Endothelial cell of umbilical vein (primary cell): ENCODE data around the gene MRPL4. TPM values are rescaled to one million over a fixed set of nuclear protein-coding genes. Genes with fewer than 3 reads are reported as not detected.

Source experiments
- BruUV-seq: library from RNA; stranded (reverse); fragments of 400-500 nt; replicated peaks from 2 replicates; lab custom pipeline; 2021; lab: Mats Ljungman, UMichigan
- CTCF ChIA-PET: fragments of 300-600, 350-600 bp; sonication (Branson Sonifier 250); formaldehyde crosslinking; loops from one replicate; lab custom pipeline; 2021; ENCODE audit warnings: antibody characterized with exemption, inconsistent platforms; lab: Charles Lee
- POLR2A ChIA-PET: fragments of 300-600, 350-600 bp; sonication (Branson Sonifier 250); formaldehyde crosslinking; loops from one replicate; lab custom pipeline; 2021; ENCODE audit warnings: antibody characterized with exemption, inconsistent platforms; lab: Charles Lee
- DNase-seq: peaks from one replicate; pipeline ENCODE4 v3.0.0-alpha.2; 2011; ENCODE audit warnings: low read depth, low spot score
- FAIRE-seq: peaks from 2 replicates; lab custom pipeline; 2011; peaks lifted over from hg19 to GRCh38; lab: Jason Lieb, UNC
- H2AFZ ChIP-seq: 2 replicates; pipeline ENCODE4 v1.6.0; 2012; ENCODE audit warnings: low read depth, low read length, control low read depth, inconsistent platforms
- H3K27ac ChIP-seq: 2 replicates; pipeline ENCODE4 v1.5.1; 2011; ENCODE audit warnings: low read depth, mild to moderate bottlenecking, control low read depth, low read length, moderate library complexity; ENCODE audit not compliant: insufficient read depth
- H3K27me3 ChIP-seq, 2 experiments: 2 replicates each; pipeline versions ENCODE4 v1.6.0 to v1.6.1; 2011; ENCODE audit warnings: low read length in 2 of 2, mixed read lengths in 1 of 2; ENCODE audit not compliant: control insufficient read depth in 2 of 2, insufficient read depth in 2 of 2
- H3K36me3 ChIP-seq, 2 experiments: 2 replicates in 1 of 2; 3 replicates in 1 of 2; pipeline ENCODE4 v1.5.1; 2011; ENCODE audit warnings: low read length in 2 of 2, mild to moderate bottlenecking in 1 of 2, moderate library complexity in 1 of 2; ENCODE audit not compliant: control insufficient read depth in 2 of 2, insufficient read depth in 2 of 2; ENCODE audit errors: extremely low read depth in 1 of 2
- H3K4me1 ChIP-seq: 3 replicates; pipeline ENCODE4 v1.5.1; 2011; ENCODE audit warnings: mild to moderate bottlenecking, low read length; ENCODE audit not compliant: control insufficient read depth, insufficient read depth; ENCODE audit errors: extremely low read depth
- H3K4me2 ChIP-seq: 2 replicates; pipeline ENCODE4 v1.6.1; 2011; ENCODE audit warnings: low read length, control low read depth, mixed read lengths; ENCODE audit not compliant: insufficient read depth
- H3K4me3 ChIP-seq, 3 experiments: fragments of 200-600 bp in 1 of 3; sonication (generic), shearing (Covaris generic) in 1 of 3; replicated peaks in 1 of 3; 2 replicates each; pipeline ENCODE4 v1.5.1; 2011 to 2016; ENCODE audit warnings: control low read depth in 3 of 3, low read length in 3 of 3, mild to moderate bottlenecking in 2 of 3, inconsistent platforms in 1 of 3, low read depth in 1 of 3, moderate library complexity in 1 of 3; ENCODE audit not compliant: insufficient read depth in 1 of 3
- H3K79me2 ChIP-seq: 2 replicates; pipeline ENCODE4 v1.6.0; 2012; ENCODE audit warnings: low read length, inconsistent platforms; ENCODE audit not compliant: control insufficient read depth, insufficient read depth
- H3K9ac ChIP-seq: replicated peaks from 2 replicates; pipeline ENCODE3; 2011; ENCODE audit warnings: low read length, control low read depth; ENCODE audit not compliant: insufficient read depth; ENCODE audit errors: extremely low read depth
- H3K9me1 ChIP-seq: replicated peaks from 3 replicates; pipeline ENCODE4 v1.6.0; 2011; ENCODE audit warnings: mild to moderate bottlenecking, low read length; ENCODE audit not compliant: control insufficient read depth, insufficient read depth; ENCODE audit errors: extremely low read depth
- H3K9me3 ChIP-seq: replicated peaks from 2 replicates; pipeline ENCODE4 v1.5.1; 2012; ENCODE audit warnings: low read length, inconsistent platforms; ENCODE audit not compliant: control insufficient read depth, insufficient read depth
- H4K20me1 ChIP-seq: replicated peaks from 2 replicates; pipeline ENCODE3; 2011; ENCODE audit warnings: mild to moderate bottlenecking, low read length; ENCODE audit not compliant: control insufficient read depth, insufficient read depth; ENCODE audit errors: extremely low read depth
- EZH2 ChIP-seq: IDR thresholded peaks from 2 replicates; pipeline ENCODE4 v1.6.1; 2012; ENCODE audit warnings: borderline replicate concordance, low read depth, mild to moderate bottlenecking, moderate library complexity, low read length, inconsistent platforms; ENCODE audit not compliant: severe bottlenecking
- FOS ChIP-seq: IDR thresholded peaks from 2 replicates; pipeline ENCODE4 v1.6.1; 2011; ENCODE audit warnings: mild to moderate bottlenecking, low read length, moderate library complexity, borderline replicate concordance; ENCODE audit not compliant: insufficient read depth
- GATA2 ChIP-seq: IDR thresholded peaks from 2 replicates; pipeline ENCODE4 v1.7.0; 2011; ENCODE audit warnings: low read depth, mild to moderate bottlenecking, moderate library complexity, mixed read lengths, low read length; ENCODE audit not compliant: insufficient read length, insufficient read depth
- JUN ChIP-seq: IDR thresholded peaks from 2 replicates; pipeline ENCODE4 v1.6.1; 2011; ENCODE audit warnings: borderline replicate concordance, low read depth; ENCODE audit not compliant: insufficient read length, insufficient read depth
- MYC ChIP-seq: IDR thresholded peaks from one replicate; pipeline ENCODE4 v1.6.1; 2011; ENCODE audit warnings: mild to moderate bottlenecking, low read depth, low read length
- POLR2A ChIP-seq: IDR thresholded peaks from 2 replicates; pipeline ENCODE4 v1.6.1; 2012; ENCODE audit warnings: low read depth, mild to moderate bottlenecking, control low read depth, low read length
- POLR2AphosphoS5 ChIP-seq: IDR thresholded peaks from 2 replicates; pipeline ENCODE4 v1.6.1; 2012; ENCODE audit warnings: low read depth, mild to moderate bottlenecking, control low read depth, low read length, moderate library complexity; ENCODE audit not compliant: insufficient read depth
- dilution Hi-C: fragments of 300-500 bp; cut with MboI; formaldehyde crosslinking; loops from one replicate; pipeline ENCODE4 v1.15.0; 2019; ENCODE audit warnings: low sequenced_read_pairs; ENCODE audit not compliant: extremely low pct_ligation_motif_present
- intact Hi-C: fragments of 100-400 bp; cut with micrococcal nuclease; formaldehyde crosslinking; loops from one replicate; pipeline ENCODE4 v1.10.0; 2022
- polyA plus RNA-seq, 4 experiments: library from polyadenylated mRNA; depleted of rRNA in 3 of 4; stranded (reverse) in 3 of 4; unstranded in 1 of 4; fragments of >200 nt; gene quantifications; 2 replicates each; pipeline versions ENCODE4 v1.2.1 to v1.2.3, GENCODE V29; 2011 to 2012; ENCODE audit warnings: missing spikeins in 1 of 4
- total RNA-seq: library from RNA; stranded (reverse); gene quantifications from 2 replicates; pipeline ENCODE4 v1.2.3, GENCODE V29; 2021
- TF ChIP-seq, protein P1 (sequence below): IDR thresholded peaks from 2 replicates; pipeline ENCODE4 v1.6.1; 2011; ENCODE audit not compliant: insufficient read depth, insufficient read length
- TF ChIP-seq, protein P2 (sequence below), 2 donors: IDR thresholded peaks; 1 replicate in 1 of 2; 2 replicates in 1 of 2; pipeline ENCODE4 v1.5.1; 2011; ENCODE audit warnings: low read length in 2 of 2, mild to moderate bottlenecking in 2 of 2, moderate library complexity in 2 of 2, control low read depth in 1 of 2, inconsistent platforms in 1 of 2, low read depth in 1 of 2; ENCODE audit not compliant: insufficient read depth in 1 of 2; ENCODE audit errors: extremely low read depth in 1 of 2

Gene MRPL4
- total and polyA plus RNA-seq, 2 donors (not counting 3 experiments of a cell fraction or from before 2014, with no cell fraction given) = 70.4 to 118 TPM

DNA sequence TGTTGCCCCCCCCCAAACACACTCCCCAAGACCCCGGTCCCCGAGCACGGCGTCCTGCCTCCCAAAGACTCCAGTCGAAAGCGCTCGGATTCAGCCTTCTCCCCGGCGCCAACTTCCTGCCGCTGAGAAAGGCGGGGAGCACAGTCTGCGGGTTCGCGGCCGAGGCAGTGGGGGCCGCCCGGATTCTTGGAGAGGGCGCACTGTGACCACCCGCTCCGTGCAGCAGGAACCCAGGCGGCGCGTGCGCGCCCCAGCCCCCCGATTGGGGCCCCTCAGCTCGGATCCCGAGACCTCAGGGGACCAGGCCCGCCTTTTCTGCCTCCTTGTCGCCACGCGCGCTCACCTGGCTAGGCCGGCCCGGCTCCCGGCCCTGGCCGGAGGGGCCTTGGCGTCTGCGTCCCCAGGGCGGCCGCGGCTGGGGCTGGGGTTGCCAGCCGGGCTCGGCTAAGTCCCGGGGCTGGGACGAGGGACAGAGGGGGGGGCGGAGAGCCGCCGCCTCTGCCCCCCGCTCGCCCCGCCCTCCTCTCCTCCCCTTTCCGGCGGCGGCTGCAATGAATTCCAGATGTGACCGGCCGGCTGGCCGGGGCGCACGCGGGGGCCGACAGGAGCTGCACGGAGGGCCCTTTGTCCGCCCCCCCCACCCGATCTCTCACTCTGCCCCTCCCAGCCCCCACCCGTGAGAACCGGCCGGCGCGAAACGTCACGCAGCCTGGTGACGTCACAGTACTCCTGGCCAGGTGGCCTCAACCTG lies 21.0 kb upstream of the MRPL4 start, which contains the start of gene S1PR2:
S1PR2 (minus strand) TSS at position 471 of the 751 bp plus-strand sequence. CDS start 6,426 bp downstream, outside the sequence.
- BruUV-seq = no TSS peak
- dilution Hi-C loops = no loop called here
- Histone ChIP-seq H3K27ac (no peak within 1 kb of the TSS), H2AFZ (peak within 1 kb of the TSS; percentile 87), H3K27me3 (no peaks in the 10 kb centered on the region), H4K20me1 (no peaks in the 10 kb centered on the region), H3K4me1 (peaks cover 9% of the 10 kb centered on the region), H3K9me3 (no peaks in the 10 kb centered on the region), H3K4me2 (peak within 1 kb of the TSS; percentile 73), H3K9me1 (no peaks in the 10 kb centered on the region), H3K36me3 (no peaks in the 10 kb centered on the region), H3K9ac (peak within 1 kb of the TSS; percentile 61), H3K4me3 (peak within 1 kb of the TSS; percentile 44 to 71 (median 68)), H3K79me2 (no peaks in the 10 kb centered on the region)
- ChIA-PET POLR2A (interaction anchor here (0.5 kb wide), 1 partner anchor 117 kb away, joined by 10 read pairs; no protein-coding TSS in a partner anchor), CTCF (interaction anchor here (1.0 to 7.0 kb wide), 3 partner anchors 9 to 19 kb away, joined by 3 to 48 read pairs (median 10); no protein-coding TSS in a partner anchor)
- DNase-seq (peak; percentile 31), FAIRE-seq (peak; percentile 48)
- intact Hi-C loops = loop anchor here (2.0 kb wide), 1 partner anchor 36 kb away; the partner anchor contains the start of gene DNMT1
- TF ChIP-seq, protein P1, sequence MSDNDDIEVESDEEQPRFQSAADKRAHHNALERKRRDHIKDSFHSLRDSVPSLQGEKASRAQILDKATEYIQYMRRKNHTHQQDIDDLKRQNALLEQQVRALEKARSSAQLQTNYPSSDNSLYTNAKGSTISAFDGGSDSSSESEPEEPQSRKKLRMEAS = no peak
- TF ChIP-seq POLR2AphosphoS5 = no peak
- TF ChIP-seq GATA2 = no peak
- TF ChIP-seq, protein P2, sequence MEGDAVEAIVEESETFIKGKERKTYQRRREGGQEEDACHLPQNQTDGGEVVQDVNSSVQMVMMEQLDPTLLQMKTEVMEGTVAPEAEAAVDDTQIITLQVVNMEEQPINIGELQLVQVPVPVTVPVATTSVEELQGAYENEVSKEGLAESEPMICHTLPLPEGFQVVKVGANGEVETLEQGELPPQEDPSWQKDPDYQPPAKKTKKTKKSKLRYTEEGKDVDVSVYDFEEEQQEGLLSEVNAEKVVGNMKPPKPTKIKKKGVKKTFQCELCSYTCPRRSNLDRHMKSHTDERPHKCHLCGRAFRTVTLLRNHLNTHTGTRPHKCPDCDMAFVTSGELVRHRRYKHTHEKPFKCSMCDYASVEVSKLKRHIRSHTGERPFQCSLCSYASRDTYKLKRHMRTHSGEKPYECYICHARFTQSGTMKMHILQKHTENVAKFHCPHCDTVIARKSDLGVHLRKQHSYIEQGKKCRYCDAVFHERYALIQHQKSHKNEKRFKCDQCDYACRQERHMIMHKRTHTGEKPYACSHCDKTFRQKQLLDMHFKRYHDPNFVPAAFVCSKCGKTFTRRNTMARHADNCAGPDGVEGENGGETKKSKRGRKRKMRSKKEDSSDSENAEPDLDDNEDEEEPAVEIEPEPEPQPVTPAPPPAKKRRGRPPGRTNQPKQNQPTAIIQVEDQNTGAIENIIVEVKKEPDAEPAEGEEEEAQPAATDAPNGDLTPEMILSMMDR (IDR thresholded peaks at IDR 0.05; ENCODE audit: extremely low read depth in 1 of 2, insufficient read depth in 1 of 2, low read depth in 1 of 2, low read length in 2 of 2) = no peak
- no peak for TF ChIP-seq FOS
- no peak for TF ChIP-seq POLR2A
- TF ChIP-seq MYC = no peak
- TF ChIP-seq JUN = no peak
- TF ChIP-seq EZH2 = no peak
